K562 (cell line): ENCODE data around the gene SYTL5. TPM values are rescaled to one million over a fixed set of nuclear protein-coding genes. Genes with fewer than 3 reads are reported as not detected.
A peak's percentile ranks its signal among the peaks of the same experiment; 100 is the strongest.

Experiments
- ATAC-seq: fragments of 200-7000 bp; cut with Tn5 transposase; 3 replicates; pipeline ENCODE4 v1.9.1; 2020; ENCODE audit warnings: moderate library complexity
- BruUV-seq: library from RNA; stranded (reverse); fragments of 400-500 nt; replicated peaks from 2 replicates; lab custom pipeline; 2021; lab: Mats Ljungman, UMichigan
- CTCF ChIA-PET: fragments of 300-600 bp; formaldehyde crosslinking; extraction: SDS; loops from one replicate; lab custom pipeline; 2021; ENCODE audit warnings: low intra/inter-chr PET ratio; lab: Yijun Ruan, JAX
- POLR2A ChIA-PET: fragments of 300-600, 350-650 bp; sonication (Branson Sonifier 250); formaldehyde crosslinking; extraction: SDS; loops from one replicate; lab custom pipeline; 2021; ENCODE audit warnings: antibody characterized with exemption, inconsistent platforms; lab: Yijun Ruan, JAX
- DNase-seq, 4 experiments: peaks; one replicate each; pipeline versions ENCODE4 v3.0.0 to v3.0.0-alpha.2; 2011 to 2018; ENCODE audit warnings: low spot score in 3 of 4, mixed read lengths in 3 of 4; ENCODE audit errors: extremely low read depth in 1 of 4
- FAIRE-seq: peaks from 2 replicates; lab custom pipeline; 2011; peaks lifted over from hg19 to GRCh38; lab: Jason Lieb, UNC
- H2AFZ ChIP-seq: 2 replicates; pipeline ENCODE4 v1.6.0; 2011; ENCODE audit warnings: low read depth, low read length, control low read depth, inconsistent platforms
- H3K27ac ChIP-seq: fragments of 200-600 bp; 3 replicates; pipeline ENCODE4 v1.8.0; 2011; ENCODE audit warnings: low read depth, mild to moderate bottlenecking, control low read depth, inconsistent platforms, low read length, moderate library complexity, mixed read lengths; ENCODE audit errors: extremely low read depth
- H3K27me3 ChIP-seq, 2 experiments: fragments of 300-600 bp in 1 of 2; 2 replicates in 1 of 2; 3 replicates in 1 of 2; pipeline versions ENCODE4 v1.6.0 to v1.8.0; 2011; ENCODE audit warnings: inconsistent platforms in 2 of 2, low read length in 2 of 2, mild to moderate bottlenecking in 1 of 2, mixed read lengths in 1 of 2, moderate library complexity in 1 of 2; ENCODE audit not compliant: control insufficient read depth in 2 of 2, insufficient read depth in 2 of 2
- H3K36me3 ChIP-seq: fragments of 300-600 bp; 3 replicates; pipeline ENCODE4 v1.8.0; 2011; ENCODE audit warnings: mild to moderate bottlenecking, low read length, inconsistent platforms; ENCODE audit not compliant: control insufficient read depth, insufficient read depth
- H3K4me1 ChIP-seq, 2 experiments: fragments of 200-600 bp in 1 of 2; replicated peaks in 1 of 2; 2 replicates in 1 of 2; 3 replicates in 1 of 2; pipeline versions ENCODE4 v1.5.1 to v1.8.0; 2011; ENCODE audit warnings: inconsistent platforms in 2 of 2, low read length in 2 of 2, mild to moderate bottlenecking in 1 of 2, mixed read lengths in 1 of 2, moderate library complexity in 1 of 2; ENCODE audit not compliant: control insufficient read depth in 2 of 2, insufficient read depth in 2 of 2
- H3K4me2 ChIP-seq: 2 replicates; pipeline ENCODE4 v1.6.1; 2011; ENCODE audit warnings: low read length, control low read depth, inconsistent platforms, mixed read lengths; ENCODE audit not compliant: insufficient read depth
- H3K4me3 ChIP-seq: fragments of 200-600 bp; sonication (generic), shearing (Covaris generic); 2 replicates; pipeline ENCODE4 v1.5.1; 2016; ENCODE audit warnings: control low read depth, inconsistent platforms
- H3K79me2 ChIP-seq: fragments of 200-600 bp; 3 replicates; pipeline ENCODE4 v1.8.0; 2011; ENCODE audit warnings: low read length, inconsistent platforms; ENCODE audit not compliant: control insufficient read depth, insufficient read depth
- H3K9ac ChIP-seq, 2 experiments: 2 replicates each; pipeline versions ENCODE4 v1.6.0 to v1.6.1; 2011; ENCODE audit warnings: low read depth in 2 of 2, low read length in 2 of 2, control low read depth in 1 of 2, inconsistent platforms in 1 of 2, mild to moderate bottlenecking in 1 of 2, mixed read lengths in 1 of 2; ENCODE audit not compliant: insufficient read depth in 1 of 2
- H3K9me1 ChIP-seq: one replicate; pipeline ENCODE4 v1.6.0; 2011; ENCODE audit warnings: inconsistent platforms, mild to moderate bottlenecking, low read length, moderate library complexity; ENCODE audit not compliant: control insufficient read depth, insufficient read depth
- H3K9me3 ChIP-seq: replicated peaks from 2 replicates; pipeline ENCODE4 v1.5.1; 2011; ENCODE audit warnings: low read depth, low read length, inconsistent platforms; ENCODE audit not compliant: control insufficient read depth, insufficient read depth
- H4K20me1 ChIP-seq: replicated peaks from 2 replicates; pipeline ENCODE4 v1.6.1; 2011; ENCODE audit warnings: low read length, inconsistent platforms, mixed read lengths; ENCODE audit not compliant: control insufficient read depth, insufficient read depth
- EGR1 ChIP-seq: fragments of 450-650 bp; conservative IDR thresholded peaks from 2 replicates; pipeline ENCODE4 v1.6.1; 2017; ENCODE audit warnings: mild to moderate bottlenecking
- FOSL1 ChIP-seq: fragments of 200-800 bp; sonication (Bioruptor generic); conservative IDR thresholded peaks from 2 replicates; pipeline ENCODE4 v1.6.1; 2016; ENCODE audit warnings: missing genetic modification characterization, missing compliant biosample characterization
- WGBS: fragments of 100-300 bp; shearing (Covaris generic); methylation state at CpG from one replicate; pipeline ENCODE4 v1.1.6; 2016; ENCODE audit warnings: low coverage, mixed read lengths; ENCODE audit not compliant: insufficient coverage; ENCODE audit errors: missing lambda C conversion rate; 5-methylcytosine and 5-hydroxymethylcytosine counted together
- in situ Hi-C: fragments of 300-500 bp; cut with MboI; formaldehyde crosslinking; loops from 4 replicates; pipeline ENCODE4 v1.15.0; 2018; ENCODE audit warnings: inconsistent platforms, mixed read lengths
- intact Hi-C: fragments of 100-400 bp; cut with micrococcal nuclease; formaldehyde crosslinking; loops from 2 replicates; pipeline ENCODE4 v1.14.2; 2022
- polyA plus RNA-seq, 8 experiments: library from polyadenylated mRNA; depleted of rRNA in 4 of 8; stranded (reverse) in 5 of 8; unstranded in 3 of 8; fragments of >200 nt; fragmentation: Nextera tagmentation in 2 of 8; fragmentation: Illumina TruSeq in 1 of 8; extraction: Ambion mirVana in 2 of 8; extraction: Trizol in 1 of 8; gene quantifications; 2 replicates each; pipeline versions ENCODE4 v1.2.1 to v1.2.3, GENCODE V29; 2011 to 2014; ENCODE audit warnings: inconsistent platforms in 1 of 8, missing spikeins in 1 of 8
- total RNA-seq, 7 experiments: library from RNA; depleted of rRNA in 6 of 7; stranded (reverse); fragments of >200 nt in 6 of 7; fragmentation: Illumina TruSeq in 2 of 7; extraction: Trizol in 2 of 7; gene quantifications; 2 replicates each; pipeline versions ENCODE4 v1.2.1 to v1.2.3, GENCODE V29; 2011 to 2021; ENCODE audit warnings: low replicate concordance in 1 of 7
- TF ChIP-seq, protein P1 (sequence below): fragments of 450-650 bp; IDR thresholded peaks from 2 replicates; pipeline ENCODE4 v1.6.1; 2018; ENCODE audit not compliant: partially characterized antibody

Gene SYTL5
- total and polyA plus RNA-seq, 9 of the 15 experiments (the other 6 are each of a cell fraction or from before 2014, with no cell fraction given): 0.01 to 0.25 (median 0.09) TPM

DNA sequence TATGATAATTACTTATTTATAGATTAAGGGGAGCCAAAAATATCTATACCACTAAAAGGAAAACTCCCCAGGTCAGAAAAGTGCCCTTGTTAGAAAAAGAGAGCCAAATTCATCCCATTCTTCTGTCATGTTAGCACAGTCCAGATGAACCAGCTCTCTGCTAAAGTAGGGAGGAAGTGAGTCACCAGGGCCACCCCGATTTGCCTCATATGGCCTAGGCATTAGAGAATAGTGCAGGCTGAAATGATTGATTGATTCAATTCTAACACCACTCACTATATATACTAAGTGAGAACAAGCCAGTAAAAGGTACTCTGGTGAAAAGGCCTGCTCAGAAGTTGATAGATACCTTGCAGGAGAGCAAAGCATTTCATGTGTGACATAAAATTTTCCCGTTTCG, 119.8 kb downstream of the SYTL5 start:
- POLR2A ChIA-PET: no interaction called here
- no peak overlapping the region for H3K9ac ChIP-seq
- no peaks in the 10 kb centered on the region for H3K4me1 ChIP-seq
- no peak overlapping the region for H2AFZ ChIP-seq
- BruUV-seq: no TSS peak
- no peak for TF ChIP-seq EGR1
- TF ChIP-seq, protein P1, sequence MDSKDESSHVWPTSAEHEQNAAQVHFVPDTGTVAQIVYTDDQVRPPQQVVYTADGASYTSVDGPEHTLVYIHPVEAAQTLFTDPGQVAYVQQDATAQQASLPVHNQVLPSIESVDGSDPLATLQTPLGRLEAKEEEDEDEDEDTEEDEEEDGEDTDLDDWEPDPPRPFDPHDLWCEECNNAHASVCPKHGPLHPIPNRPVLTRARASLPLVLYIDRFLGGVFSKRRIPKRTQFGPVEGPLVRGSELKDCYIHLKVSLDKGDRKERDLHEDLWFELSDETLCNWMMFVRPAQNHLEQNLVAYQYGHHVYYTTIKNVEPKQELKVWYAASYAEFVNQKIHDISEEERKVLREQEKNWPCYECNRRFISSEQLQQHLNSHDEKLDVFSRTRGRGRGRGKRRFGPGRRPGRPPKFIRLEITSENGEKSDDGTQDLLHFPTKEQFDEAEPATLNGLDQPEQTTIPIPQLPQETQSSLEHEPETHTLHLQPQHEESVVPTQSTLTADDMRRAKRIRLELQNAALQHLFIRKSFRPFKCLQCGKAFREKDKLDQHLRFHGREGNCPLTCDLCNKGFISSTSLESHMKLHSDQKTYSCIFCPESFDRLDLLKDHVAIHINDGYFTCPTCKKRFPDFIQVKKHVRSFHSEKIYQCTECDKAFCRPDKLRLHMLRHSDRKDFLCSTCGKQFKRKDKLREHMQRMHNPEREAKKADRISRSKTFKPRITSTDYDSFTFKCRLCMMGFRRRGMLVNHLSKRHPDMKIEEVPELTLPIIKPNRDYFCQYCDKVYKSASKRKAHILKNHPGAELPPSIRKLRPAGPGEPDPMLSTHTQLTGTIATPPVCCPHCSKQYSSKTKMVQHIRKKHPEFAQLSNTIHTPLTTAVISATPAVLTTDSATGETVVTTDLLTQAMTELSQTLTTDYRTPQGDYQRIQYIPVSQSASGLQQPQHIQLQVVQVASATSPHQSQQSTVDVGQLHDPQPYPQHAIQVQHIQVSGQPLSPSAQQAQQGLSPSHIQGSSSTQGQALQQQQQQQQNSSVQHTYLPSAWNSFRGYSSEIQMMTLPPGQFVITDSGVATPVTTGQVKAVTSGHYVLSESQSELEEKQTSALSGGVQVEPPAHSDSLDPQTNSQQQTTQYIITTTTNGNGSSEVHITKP: peak; percentile 37
- TF ChIP-seq FOSL1 (tag): 0 out of 2 replicates have a peak, but pooled peaks have one; percentile 29
- TF ChIP-seq, all 486 proteins: peak for 2
- H4K20me1 ChIP-seq: no peaks in the 10 kb centered on the region
- no peaks in the 10 kb centered on the region for H3K36me3 ChIP-seq
- intact Hi-C loops (no loop called here), in situ Hi-C loops (no loop called here)
- DNase-seq (no peak), ATAC-seq (no peak), FAIRE-seq (no peak)
- H3K4me3 ChIP-seq: no peak overlapping the region
- no peaks in the 10 kb centered on the region for H3K27me3 ChIP-seq
- H3K9me3 ChIP-seq: no peaks in the 10 kb centered on the region
- WGBS: 4% methylated on average over 3 of the region's 3 CpGs
- no peaks in the 10 kb centered on the region for H3K79me2 ChIP-seq
- CTCF ChIA-PET: no interaction called here
- no peaks in the 10 kb centered on the region for H3K9me1 ChIP-seq
- H3K4me2 ChIP-seq: no peak overlapping the region
- H3K27ac ChIP-seq: no peak overlapping the region
